Breast epithelium (tissue), 3 donors: ENCODE results near the gene SEC24B.

ENCODE experiments used
- POLR2A ChIP-seq: fragments of 450-650 bp; IDR thresholded peaks from one replicate; pipeline ENCODE4 v1.6.1; 2016; ENCODE audit warnings: antibody characterized with exemption, mild to moderate bottlenecking, moderate library complexity
- POLR2AphosphoS5 ChIP-seq, 3 donors: sonication (generic); formaldehyde crosslinking; IDR thresholded peaks; one replicate each; pipeline ENCODE4 v1.6.1; 2017; ENCODE audit warnings: antibody characterized with exemption in 3 of 3
- TF ChIP-seq, protein P1 (sequence below), 3 donors: fragments of 450-650 bp; IDR thresholded peaks; one replicate each; pipeline ENCODE4 v1.5.1; 2016 to 2017; ENCODE audit warnings: antibody characterized with exemption in 3 of 3, mild to moderate bottlenecking in 3 of 3, moderate library complexity in 3 of 3

DNA sequence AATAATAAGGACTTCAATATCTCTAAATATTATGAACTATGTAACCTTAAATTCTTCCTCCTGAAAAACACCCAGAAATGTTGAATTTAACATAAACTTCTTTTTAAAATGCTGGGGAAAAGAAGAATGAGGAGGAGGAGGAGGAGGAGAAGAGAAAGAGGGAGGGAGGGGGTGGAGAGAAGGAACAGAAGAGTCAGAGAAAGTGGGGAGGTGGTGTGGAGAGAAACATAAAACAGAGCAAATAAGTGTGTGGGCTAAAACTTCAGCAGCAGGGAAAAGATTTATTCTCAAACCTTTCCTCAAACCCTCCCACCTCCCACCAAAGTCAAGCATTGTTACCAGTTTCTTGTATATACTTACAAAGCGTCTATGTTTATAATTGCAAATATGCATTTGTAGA lies 34.7 kb upstream of the SEC24B start:
- no peak for TF ChIP-seq POLR2A
- no peak for TF ChIP-seq POLR2AphosphoS5 (IDR thresholded peaks at IDR 0.05)
- TF ChIP-seq, protein P1, sequence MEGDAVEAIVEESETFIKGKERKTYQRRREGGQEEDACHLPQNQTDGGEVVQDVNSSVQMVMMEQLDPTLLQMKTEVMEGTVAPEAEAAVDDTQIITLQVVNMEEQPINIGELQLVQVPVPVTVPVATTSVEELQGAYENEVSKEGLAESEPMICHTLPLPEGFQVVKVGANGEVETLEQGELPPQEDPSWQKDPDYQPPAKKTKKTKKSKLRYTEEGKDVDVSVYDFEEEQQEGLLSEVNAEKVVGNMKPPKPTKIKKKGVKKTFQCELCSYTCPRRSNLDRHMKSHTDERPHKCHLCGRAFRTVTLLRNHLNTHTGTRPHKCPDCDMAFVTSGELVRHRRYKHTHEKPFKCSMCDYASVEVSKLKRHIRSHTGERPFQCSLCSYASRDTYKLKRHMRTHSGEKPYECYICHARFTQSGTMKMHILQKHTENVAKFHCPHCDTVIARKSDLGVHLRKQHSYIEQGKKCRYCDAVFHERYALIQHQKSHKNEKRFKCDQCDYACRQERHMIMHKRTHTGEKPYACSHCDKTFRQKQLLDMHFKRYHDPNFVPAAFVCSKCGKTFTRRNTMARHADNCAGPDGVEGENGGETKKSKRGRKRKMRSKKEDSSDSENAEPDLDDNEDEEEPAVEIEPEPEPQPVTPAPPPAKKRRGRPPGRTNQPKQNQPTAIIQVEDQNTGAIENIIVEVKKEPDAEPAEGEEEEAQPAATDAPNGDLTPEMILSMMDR (IDR thresholded peaks at IDR 0.05): no peak
